B cell (primary cell): ENCODE measurements around the gene ZBTB21. TPM values are rescaled to one million over a fixed set of nuclear protein-coding genes. Genes with fewer than 3 reads are reported as not detected.

Source experiments
- ATAC-seq: fragments of 200-7000 bp; cut with Tn5 transposase; one replicate; pipeline ENCODE4 v1.10.0; 2021; ENCODE audit warnings: low read depth, mild to moderate bottlenecking, moderate number of reproducible peaks, moderate library complexity
- CTCF ChIA-PET: fragments of 350-600 bp; sonication (Branson Sonifier 250); formaldehyde crosslinking; loops from one replicate; lab custom pipeline; 2021; ENCODE audit warnings: antibody characterized with exemption, inconsistent platforms; lab: Charles Lee
- POLR2A ChIA-PET: fragments of 350-600 bp; sonication (Branson Sonifier 250); formaldehyde crosslinking; loops from one replicate; lab custom pipeline; 2021; ENCODE audit warnings: antibody characterized with exemption; lab: Charles Lee
- DNase-seq: peaks from one replicate; pipeline ENCODE4 v3.0.0; 2013
- H2AFZ ChIP-seq: 2 replicates; pipeline ENCODE4 v1.6.1; 2012; ENCODE audit warnings: mild to moderate bottlenecking, low read depth, low read length; ENCODE audit not compliant: insufficient read depth, poor library complexity, severe bottlenecking
- H3K27ac ChIP-seq, 2 donors: 1 replicate in 1 of 2; 2 replicates in 1 of 2; pipeline ENCODE4 v1.5.1; 2012 to 2013; ENCODE audit warnings: low read length in 2 of 2, mild to moderate bottlenecking in 2 of 2, moderate library complexity in 1 of 2
- H3K27me3 ChIP-seq, 4 experiments: fragments of 200-600 bp in 1 of 4; sonication (generic) in 1 of 4; replicated peaks in 1 of 4; 1 replicate in 2 of 4; 2 replicates in 2 of 4; pipeline versions ENCODE4 v1.6.1 to v1.7.0; 2013 to 2016; ENCODE audit warnings: low read length in 3 of 4, mild to moderate bottlenecking in 2 of 4, mixed read lengths in 1 of 4, moderate library complexity in 1 of 4; ENCODE audit not compliant: insufficient read depth in 4 of 4, control insufficient read depth in 3 of 4; ENCODE audit errors: control extremely low read depth in 1 of 4
- H3K36me3 ChIP-seq, 2 experiments: replicated peaks in 1 of 2; 1 replicate in 1 of 2; 2 replicates in 1 of 2; pipeline versions ENCODE4 v1.6.1 to v1.7.1; 2013; ENCODE audit warnings: low read length in 1 of 2; ENCODE audit not compliant: insufficient read depth in 2 of 2, control insufficient read depth in 1 of 2; ENCODE audit errors: control extremely low read depth in 1 of 2, extremely low read depth in 1 of 2
- H3K4me1 ChIP-seq, 2 donors: fragments of 200-600 bp in 1 of 2; sonication (generic) in 1 of 2; 1 replicate in 1 of 2; 2 replicates in 1 of 2; pipeline versions ENCODE4 v1.5.1 to v1.6.1; 2013 to 2017; ENCODE audit warnings: low read length in 2 of 2; ENCODE audit not compliant: control insufficient read depth in 2 of 2, insufficient read depth in 2 of 2
- H3K4me2 ChIP-seq: replicated peaks from 2 replicates; pipeline ENCODE3; 2012; ENCODE audit warnings: mild to moderate bottlenecking, low read depth, low read length; ENCODE audit not compliant: poor library complexity, severe bottlenecking
- H3K4me3 ChIP-seq, 5 experiments: fragments of 200-600 bp in 1 of 5; sonication (generic) in 1 of 5; 1 replicate in 3 of 5; 2 replicates in 2 of 5; pipeline versions ENCODE4 v1.5.1 to v1.7.0; 2011 to 2016; ENCODE audit warnings: low read length in 4 of 5, mild to moderate bottlenecking in 4 of 5, low read depth in 2 of 5, control low read depth in 1 of 5, moderate library complexity in 1 of 5; ENCODE audit not compliant: insufficient read depth in 1 of 5; ENCODE audit errors: control extremely low read depth in 1 of 5, extremely low read depth in 1 of 5
- H3K79me2 ChIP-seq: fragments of 200-600 bp; sonication (generic); one replicate; pipeline ENCODE4 v1.6.0; 2016; ENCODE audit warnings: low read length; ENCODE audit not compliant: control insufficient read depth, insufficient read depth
- H3K9ac ChIP-seq: fragments of 200-600 bp; sonication (generic); 2 replicates; pipeline ENCODE4 v1.6.1; 2017; ENCODE audit warnings: mild to moderate bottlenecking, low read length, moderate library complexity
- H3K9me3 ChIP-seq, 3 donors: one replicate each; pipeline versions ENCODE4 v1.6.1 to v1.7.1; 2013; ENCODE audit warnings: low read length in 2 of 3; ENCODE audit not compliant: control insufficient read depth in 2 of 3, insufficient read depth in 1 of 3; ENCODE audit errors: control extremely low read depth in 1 of 3
- H4K20me1 ChIP-seq: 2 replicates; pipeline ENCODE4 v1.6.0; 2012; ENCODE audit warnings: mild to moderate bottlenecking, low read length; ENCODE audit not compliant: insufficient read depth, control insufficient read depth, poor library complexity, severe bottlenecking
- H3K27ac Mint-ChIP-seq: one replicate; pipeline ENCODE4 v1.8.0; 2021; ENCODE audit warnings: mixed read lengths
- H3K27me3 Mint-ChIP-seq: one replicate; pipeline ENCODE4 v1.8.0; 2021; ENCODE audit warnings: mixed read lengths
- H3K4me1 Mint-ChIP-seq: one replicate; pipeline ENCODE4 v1.8.0; 2021; ENCODE audit warnings: mixed read lengths
- H3K4me3 Mint-ChIP-seq: one replicate; pipeline ENCODE4 v1.8.0; 2021; ENCODE audit warnings: mixed read lengths
- H3K9me3 Mint-ChIP-seq: one replicate; pipeline ENCODE4 v1.8.0; 2022; ENCODE audit warnings: mixed read lengths; ENCODE audit not compliant: insufficient read depth
- CTCF ChIP-seq: fragments of 200-600 bp; IDR thresholded peaks from one replicate; pipeline ENCODE4 v1.8.0; 2022; ENCODE audit warnings: antibody characterized with exemption, mild to moderate bottlenecking
- EZH2 ChIP-seq: IDR thresholded peaks from 2 replicates; pipeline ENCODE4 v1.6.1; 2012; ENCODE audit warnings: borderline replicate concordance, low read depth, mild to moderate bottlenecking, moderate library complexity, low read length; ENCODE audit not compliant: insufficient read depth, poor library complexity, severe bottlenecking
- WGBS: methylation state at CpG from one replicate; pipeline ENCODE4 v1.1.5; 2013; ENCODE audit warnings: missing lambda C conversion rate; ENCODE audit not compliant: insufficient coverage; 5-methylcytosine and 5-hydroxymethylcytosine counted together
- intact Hi-C: fragments of 100-400 bp; cut with micrococcal nuclease; formaldehyde crosslinking; loops from one replicate; pipeline ENCODE4 v1.10.0; 2022
- polyA plus RNA-seq: library from polyadenylated mRNA; depleted of rRNA; stranded (reverse); fragments of >200 nt; gene quantifications from 2 replicates; pipeline ENCODE4 v1.2.3, GENCODE V29; 2012
- total RNA-seq, 2 donors: library from RNA; stranded (reverse); fragments of 120-200 nt in 1 of 2; gene quantifications; 1 replicate in 1 of 2; 2 replicates in 1 of 2; pipeline versions ENCODE4 v1.2.3 to v1.2.4, GENCODE V29; 2013 to 2022

ZBTB21 gene
- total and polyA plus RNA-seq, 2 donors (not counting 1 experiment from before 2014, with no cell fraction given), result 12.4 to 40.1 TPM

- Histone ChIP-seq H3K4me2 (no peak overlapping the region), H3K4me1 (peaks cover 9 to 17% of the 10 kb centered on the region in 2 donors), H4K20me1 (no peaks in the 10 kb centered on the region), H3K79me2 (no peaks in the 10 kb centered on the region), H3K9me3 (no peaks in the 10 kb centered on the region), H3K4me3 (no peak overlapping the region), H3K27ac (no peak overlapping the region), H3K36me3 (no peaks in the 10 kb centered on the region), H2AFZ (no peak overlapping the region), H3K27me3 (peaks cover 0 to 24% (median 6%) of the 10 kb centered on the region in 4 experiments), H3K9ac (no peak overlapping the region)
- Mint-ChIP-seq H3K9me3 (no peaks in the 10 kb centered on the region), H3K4me3 (no peak overlapping the region), H3K27ac (no peak overlapping the region), H3K4me1 (peaks cover 21% of the 10 kb centered on the region), H3K27me3 (peaks cover 41% of the 10 kb centered on the region)
- intact Hi-C loops, result loop anchor here (5.0 kb wide), 1 partner anchor 155 kb away; no protein-coding TSS in a partner anchor
- TF ChIP-seq EZH2 (no peak), CTCF (no peak)
- ATAC-seq (no peak), DNase-seq (no peak)
- CTCF ChIA-PET, result no interaction called here
- WGBS, result 89% methylated on average over 8 of the region's 11 CpGs
- POLR2A ChIA-PET, result no interaction called here
These were observed 47.7 kb downstream of the ZBTB21 start for GRCh38 chr21:41962425-41962966.

GRCh38 chr21:41961753-41962152, 48.4 kb downstream of the ZBTB21 start:
- intact Hi-C loops, result loop anchor here (5.0 kb wide), 1 partner anchor 156 kb away; no protein-coding TSS in a partner anchor
- no peaks in the 10 kb centered on the region for H3K79me2 ChIP-seq
- POLR2A ChIA-PET, result no interaction called here
- Mint-ChIP-seq H3K4me3 (no peak overlapping the region), H3K27ac (no peak overlapping the region), H3K9me3 (no peaks in the 10 kb centered on the region), H3K4me1 (peaks cover 21% of the 10 kb centered on the region), H3K27me3 (peaks cover 46% of the 10 kb centered on the region)
- peaks cover 0 to 24% (median 6%) of the 10 kb centered on the region in 4 experiments for H3K27me3 ChIP-seq
- H3K4me3 ChIP-seq, result no peak overlapping the region
- H3K4me1 ChIP-seq, result peaks cover 9 to 17% of the 10 kb centered on the region in 2 donors
- no peaks in the 10 kb centered on the region for H4K20me1 ChIP-seq
- H2AFZ ChIP-seq, result peak overlapping the region; percentile 52
- H3K36me3 ChIP-seq, result no peaks in the 10 kb centered on the region
- H3K9me3 ChIP-seq, result no peaks in the 10 kb centered on the region
- TF ChIP-seq CTCF (no peak), EZH2 (no peak)
- no peak overlapping the region for H3K27ac ChIP-seq
- no peak for ATAC-seq
- peak overlapping the region; percentile 21 for H3K4me2 ChIP-seq
- CTCF ChIA-PET, result interaction anchor here (0.8 to 1.2 kb wide), 2 partner anchors 9 to 145 kb away, joined by 3 to 4 read pairs; no protein-coding TSS in a partner anchor
- peak overlapping the region; percentile 26 for H3K9ac ChIP-seq
- WGBS, result 9% methylated on average over 7 of the region's 8 CpGs
- DNase-seq, result no peak
